HEK293 (cell line): ENCODE measurements around the gene REG3A.

Experiments used
- CTCF ChIA-PET: fragments of 350-600 bp; formaldehyde crosslinking; extraction: SDS; loops from one replicate; lab custom pipeline; 2021; ENCODE audit warnings: antibody characterized with exemption; lab: Yijun Ruan, JAX
- POLR2A ChIA-PET: fragments of 300-600 bp; formaldehyde crosslinking; extraction: SDS; loops from one replicate; lab custom pipeline; 2020; ENCODE audit warnings: antibody characterized with exemption, inconsistent platforms; lab: Yijun Ruan, JAX
- H3K27ac ChIP-seq: fragments of 200-500 bp; sonication (Bioruptor generic); 2 replicates; pipeline ENCODE4 v1.5.1; 2014; ENCODE audit warnings: low read depth, low read length, control low read depth, inconsistent platforms; ENCODE audit errors: extremely low read depth
- H3K36me3 ChIP-seq, 2 experiments: fragments of 200-500 bp in 1 of 2; sonication (Bioruptor generic) in 1 of 2; 1 replicate in 1 of 2; 2 replicates in 1 of 2; pipeline ENCODE4 v1.5.1; 2014 to 2017; ENCODE audit warnings: inconsistent platforms in 2 of 2, low read length in 2 of 2; ENCODE audit not compliant: control insufficient read depth in 2 of 2, insufficient read depth in 1 of 2
- H3K4me1 ChIP-seq: fragments of 200-500 bp; sonication (Bioruptor generic); 2 replicates; pipeline ENCODE4 v1.5.1; 2014; ENCODE audit warnings: mild to moderate bottlenecking, low read length, inconsistent platforms; ENCODE audit not compliant: control insufficient read depth, insufficient read depth
- H3K4me3 ChIP-seq: 2 replicates; pipeline ENCODE4 v1.5.1; 2011; ENCODE audit warnings: low read depth, mild to moderate bottlenecking, control low read depth, low read length, moderate library complexity
- H3K9me3 ChIP-seq: fragments of 200-500 bp; sonication (Bioruptor generic); 2 replicates; pipeline ENCODE4 v1.5.1; 2014; ENCODE audit warnings: low read depth, low read length, inconsistent platforms; ENCODE audit not compliant: control insufficient read depth, insufficient read depth
- GFI1B ChIP-seq: fragments of 450-650 bp; formaldehyde crosslinking; IDR thresholded peaks from 2 replicates; pipeline ENCODE4 v1.5.1; 2016; ENCODE audit warnings: missing biosample characterization, missing genetic modification characterization
- HOXA7 ChIP-seq: sonication (generic); formaldehyde crosslinking; IDR thresholded peaks from 2 replicates; pipeline ENCODE4 v1.8.1; 2022; ENCODE audit warnings: missing genetic modification reagents, borderline replicate concordance
- MYNN ChIP-seq: fragments of 450-650 bp; formaldehyde crosslinking; IDR thresholded peaks from 2 replicates; pipeline ENCODE4 v1.5.1; 2016; ENCODE audit warnings: missing biosample characterization, missing genetic modification characterization, borderline replicate concordance
- PRDM6 ChIP-seq: fragments of 450-650 bp; formaldehyde crosslinking; IDR thresholded peaks from 2 replicates; pipeline ENCODE4 v1.5.1; 2017; ENCODE audit warnings: missing biosample characterization, missing genetic modification characterization
- REST ChIP-seq: fragments of 450-650 bp; formaldehyde crosslinking; IDR thresholded peaks from 2 replicates; pipeline ENCODE4 v1.5.1; 2016; ENCODE audit warnings: missing biosample characterization, missing genetic modification characterization
- SCRT1 ChIP-seq: fragments of 450-650 bp; formaldehyde crosslinking; IDR thresholded peaks from 2 replicates; pipeline ENCODE4 v1.5.1; 2016; ENCODE audit warnings: missing biosample characterization, missing genetic modification characterization, borderline replicate concordance
- TCF7L2 ChIP-seq: IDR thresholded peaks from 2 replicates; pipeline ENCODE4 v1.6.1; 2011; ENCODE audit warnings: low read depth, mild to moderate bottlenecking, inconsistent platforms, low read length, moderate library complexity, borderline replicate concordance
- YY1 ChIP-seq: fragments of 450-650 bp; formaldehyde crosslinking; IDR thresholded peaks from 2 replicates; pipeline ENCODE4 v1.5.1; 2018; ENCODE audit warnings: missing biosample characterization, missing genetic modification characterization
- ZBTB10 ChIP-seq: fragments of 450-650 bp; formaldehyde crosslinking; IDR thresholded peaks from 2 replicates; pipeline ENCODE4 v1.5.1; 2016; ENCODE audit warnings: missing biosample characterization, missing genetic modification characterization
- ZBTB26 ChIP-seq: fragments of 450-650 bp; formaldehyde crosslinking; optimal IDR thresholded peaks from 2 replicates; pipeline ENCODE3; 2016; ENCODE audit warnings: missing biosample characterization, mild to moderate bottlenecking, missing genetic modification characterization
- ZNF114 ChIP-seq: fragments of 450-650 bp; formaldehyde crosslinking; IDR thresholded peaks from 2 replicates; pipeline ENCODE4 v1.5.0; 2017; ENCODE audit warnings: missing biosample characterization, missing genetic modification characterization
- ZNF132 ChIP-seq: fragments of 450-650 bp; formaldehyde crosslinking; IDR thresholded peaks from 2 replicates; pipeline ENCODE4 v1.5.1; 2017; ENCODE audit warnings: missing biosample characterization, missing genetic modification characterization, borderline replicate concordance
- ZNF155 ChIP-seq: fragments of 450-650 bp; formaldehyde crosslinking; IDR thresholded peaks from 2 replicates; pipeline ENCODE4 v1.5.1; 2016; ENCODE audit warnings: missing biosample characterization, missing genetic modification characterization
- ZNF175 ChIP-seq: fragments of 450-650 bp; formaldehyde crosslinking; IDR thresholded peaks from 2 replicates; pipeline ENCODE4 v1.5.1; 2016; ENCODE audit warnings: missing biosample characterization, missing genetic modification characterization
- ZNF2 ChIP-seq: fragments of 450-650 bp; formaldehyde crosslinking; IDR thresholded peaks from 2 replicates; pipeline ENCODE4 v1.5.1; 2016; ENCODE audit warnings: missing biosample characterization, missing genetic modification characterization
- ZNF202 ChIP-seq: fragments of 450-650 bp; formaldehyde crosslinking; IDR thresholded peaks from 2 replicates; pipeline ENCODE4 v1.5.1; 2016; ENCODE audit warnings: missing biosample characterization, missing genetic modification characterization, borderline replicate concordance
- ZNF223 ChIP-seq: fragments of 450-650 bp; formaldehyde crosslinking; IDR thresholded peaks from 2 replicates; pipeline ENCODE4 v1.5.1; 2016; ENCODE audit warnings: missing biosample characterization, missing genetic modification characterization
- ZNF23 ChIP-seq: fragments of 450-650 bp; formaldehyde crosslinking; IDR thresholded peaks from 2 replicates; pipeline ENCODE4 v1.5.1; 2016; ENCODE audit warnings: missing biosample characterization, missing genetic modification characterization, borderline replicate concordance
- ZNF324 ChIP-seq: fragments of 450-650 bp; formaldehyde crosslinking; IDR thresholded peaks from 2 replicates; pipeline ENCODE4 v1.5.1; 2016; ENCODE audit warnings: missing biosample characterization, missing genetic modification characterization
- ZNF404 ChIP-seq: fragments of 450-650 bp; formaldehyde crosslinking; IDR thresholded peaks from 2 replicates; pipeline ENCODE4 v1.5.1; 2017; ENCODE audit warnings: missing biosample characterization, missing genetic modification characterization
- ZNF544 ChIP-seq: fragments of 450-650 bp; formaldehyde crosslinking; IDR thresholded peaks from 2 replicates; pipeline ENCODE4 v1.5.0; 2017; ENCODE audit warnings: missing biosample characterization, missing genetic modification characterization
- ZNF558 ChIP-seq: fragments of 450-650 bp; formaldehyde crosslinking; IDR thresholded peaks from 2 replicates; pipeline ENCODE4 v1.5.1; 2016; ENCODE audit warnings: missing biosample characterization, missing genetic modification characterization
- ZNF561 ChIP-seq: fragments of 450-650 bp; IDR thresholded peaks from 2 replicates; pipeline ENCODE4 v1.5.1; 2018; ENCODE audit warnings: missing biosample characterization, missing genetic modification characterization, borderline replicate concordance
- ZNF624 ChIP-seq: fragments of 450-650 bp; formaldehyde crosslinking; IDR thresholded peaks from 2 replicates; pipeline ENCODE4 v1.5.1; 2017; ENCODE audit warnings: missing biosample characterization, missing genetic modification characterization
- ZNF629 ChIP-seq: fragments of 450-650 bp; formaldehyde crosslinking; IDR thresholded peaks from 2 replicates; pipeline ENCODE4 v1.5.1; 2017; ENCODE audit warnings: missing biosample characterization, missing genetic modification characterization
- ZNF76 ChIP-seq: fragments of 450-650 bp; formaldehyde crosslinking; IDR thresholded peaks from 2 replicates; pipeline ENCODE4; 2016; ENCODE audit warnings: low read depth, missing biosample characterization, missing genetic modification characterization, borderline replicate concordance
- ZSCAN16 ChIP-seq: fragments of 450-650 bp; formaldehyde crosslinking; IDR thresholded peaks from 2 replicates; pipeline ENCODE4 v1.5.1; 2016; ENCODE audit warnings: missing biosample characterization, missing genetic modification characterization
- ZSCAN23 ChIP-seq: fragments of 450-650 bp; formaldehyde crosslinking; IDR thresholded peaks from 2 replicates; pipeline ENCODE4 v1.5.1; 2016; ENCODE audit warnings: missing biosample characterization, missing genetic modification characterization

The REG3A gene

GRCh38 chr2:79171348-79171958 lies 11.9 kb upstream of the REG3A start:
- H3K36me3 ChIP-seq = no peaks in the 10 kb centered on the region
- H3K4me1 ChIP-seq = no peaks in the 10 kb centered on the region
- no peak for TF ChIP-seq ZNF624
- no peak for TF ChIP-seq ZNF2
- no peak for TF ChIP-seq ZBTB10 (tag by site-specific recombination)
- no peak for TF ChIP-seq YY1 (tag by site-specific recombination)
- TF ChIP-seq ZNF544 (tag by site-specific recombination) = no peak
- TF ChIP-seq REST = no peak
- TF ChIP-seq ZNF404 (tag by site-specific recombination) = no peak
- TF ChIP-seq PRDM6 = no peak
- TF ChIP-seq MYNN = no peak
- TF ChIP-seq TCF7L2 = no peak
- TF ChIP-seq SCRT1 (tag by site-specific recombination) = no peak
- no peak for TF ChIP-seq ZSCAN23 (tag by site-specific recombination)
- TF ChIP-seq ZBTB26 (tag by site-specific recombination) = no peak
- no peak for TF ChIP-seq ZNF629 (tag by site-specific recombination)
- no peak for TF ChIP-seq ZNF155 (tag by site-specific recombination)
- TF ChIP-seq ZNF202 = no peak
- H3K4me3 ChIP-seq = no peak overlapping the region
- H3K27ac ChIP-seq = no peak overlapping the region
- ChIA-PET POLR2A (no interaction called here), CTCF (interaction anchor here (0.6 to 0.7 kb wide), 2 partner anchors 15 to 690 kb away, joined by 3 read pairs; no protein-coding TSS in a partner anchor)
- H3K9me3 ChIP-seq = no peaks in the 10 kb centered on the region

GRCh38 chr2:79162801-79163200 lies 3.2 kb upstream of the REG3A start:
- H3K36me3 ChIP-seq = no peaks in the 10 kb centered on the region
- ChIA-PET POLR2A (no interaction called here), CTCF (interaction anchor here (0.6 kb wide), 1 partner anchor 169 kb away, joined by 3 read pairs; no protein-coding TSS in a partner anchor)
- H3K4me3 ChIP-seq = no peak overlapping the region
- no peaks in the 10 kb centered on the region for H3K4me1 ChIP-seq
- H3K9me3 ChIP-seq = no peaks in the 10 kb centered on the region
- no peak overlapping the region for H3K27ac ChIP-seq
- TF ChIP-seq ZSCAN16 = no peak
- no peak for TF ChIP-seq ZNF558 (tag by site-specific recombination)
- TF ChIP-seq ZNF175 (tag by site-specific recombination) = no peak
- TF ChIP-seq ZNF76 = no peak
- TF ChIP-seq ZNF324 (tag by site-specific recombination) = no peak
- TF ChIP-seq ZNF132 = no peak
- TF ChIP-seq ZNF223 (tag by site-specific recombination) = no peak
- no peak for TF ChIP-seq ZNF561 (tag by site-specific recombination)
- TF ChIP-seq ZNF114 = no peak
- no peak for TF ChIP-seq ZNF23 (tag by site-specific recombination)
- TF ChIP-seq GFI1B (tag by site-specific recombination) = no peak
- TF ChIP-seq HOXA7 (CRISPR knock-in tag) = no peak
- TF ChIP-seq ZNF155 (tag by site-specific recombination) = no peak
